ENCODE data around the gene PNMA5. TPM values are rescaled to one million over a fixed set of nuclear protein-coding genes. Genes with fewer than 3 reads are reported as not detected.
"Not testable (repeated sequence)": the region's sequence is repeated elsewhere in the genome, so short reads cannot be mapped to it uniquely, and the experiment has no call there.

PNMA5 gene
- polyA plus RNA-seq, 1 donor (not counting 4 experiments of a cell fraction or from before 2014, with no cell fraction given), result not detected

DNA sequence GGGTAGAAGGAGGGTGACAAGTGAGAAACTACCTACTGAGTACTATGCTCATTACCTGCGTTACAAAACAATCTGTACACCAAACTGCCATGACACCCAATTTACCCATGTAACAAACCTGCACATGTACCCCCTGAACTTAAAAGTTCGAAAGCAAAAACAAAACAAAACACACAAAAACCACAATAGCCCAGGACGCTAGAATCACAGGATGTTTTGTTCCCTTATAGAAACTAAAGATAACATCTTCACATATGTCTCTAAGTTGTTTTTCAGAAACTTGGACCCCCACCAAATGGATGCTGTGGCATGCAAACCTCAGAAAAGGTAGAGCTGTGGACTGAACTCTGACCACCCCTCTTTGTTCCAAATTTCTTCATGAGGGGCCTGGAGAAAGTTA, 25.2 kb upstream of the PNMA5 start:
- Histone ChIP-seq H3K27me3 (ENCODE audit: control insufficient read depth, extremely low read depth, insufficient read depth, low read length) (no peaks in the 10 kb centered on the region), H2AFZ (ENCODE audit: control insufficient read depth, low read length) (no peak overlapping the region)

DNA sequence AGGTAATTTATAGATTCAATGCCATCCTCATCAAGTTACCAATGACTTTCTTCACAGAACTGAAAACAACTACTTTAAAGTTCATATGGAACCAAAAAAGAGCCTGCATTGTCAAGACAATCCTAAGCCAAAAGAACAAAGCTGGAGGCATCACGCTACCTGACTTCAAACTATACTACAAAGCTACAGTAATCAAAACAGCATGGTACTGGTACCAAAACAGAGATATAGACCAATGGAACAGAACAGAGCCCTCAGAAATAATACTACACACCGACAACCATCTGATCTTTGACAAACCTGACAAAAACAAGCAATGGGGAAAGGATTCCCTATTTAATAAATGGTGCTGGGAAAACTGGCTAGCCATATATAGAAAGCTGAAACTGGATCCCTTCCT, 23.3 kb upstream of the PNMA5 start:
- H3K27me3 ChIP-seq (ENCODE audit: control insufficient read depth, extremely low read depth, insufficient read depth, low read length); H3K9me1 ChIP-seq (ENCODE audit: control insufficient read depth, extremely low read depth, insufficient read depth, low read length); DNase-seq (ENCODE audit: low read depth, low spot score); H3K4me2 ChIP-seq (ENCODE audit: control insufficient read depth, extremely low read depth, insufficient read depth, low read depth, low read length); H2AFZ ChIP-seq (ENCODE audit: control insufficient read depth, low read length); H3K4me1 ChIP-seq (ENCODE audit: control insufficient read depth, extremely low read depth, insufficient read depth, low read length); dilution Hi-C loops (cut with MboI; ENCODE audit: extremely low pct_ligation_motif_present, low sequenced_read_pairs); H3K79me2 ChIP-seq (ENCODE audit: control insufficient read depth, insufficient read depth, low read length); H3K27ac ChIP-seq (ENCODE audit: control insufficient read depth, insufficient read depth, low read length); H3K9ac ChIP-seq (ENCODE audit: control insufficient read depth, extremely low read depth, insufficient read depth, low read length); H3K36me3 ChIP-seq (ENCODE audit: control insufficient read depth in 2 of 2, extremely low read depth in 1 of 2, insufficient read depth in 2 of 2, low read length in 2 of 2); FAIRE-seq; H3K9me3 ChIP-seq (ENCODE audit: control insufficient read depth, low read depth, low read length); H3K4me3 ChIP-seq (ENCODE audit: control insufficient read depth in 2 of 3, extremely low read depth in 1 of 3, insufficient read depth in 2 of 3, low read depth in 1 of 3, low read length in 3 of 3); H4K20me1 ChIP-seq (ENCODE audit: control insufficient read depth, extremely low read depth, insufficient read depth, low read length): not testable (repeated sequence)

More for the DNA sequence above, 25.2 kb upstream of the PNMA5 start:
- Histone ChIP-seq H4K20me1 (ENCODE audit: control insufficient read depth, extremely low read depth, insufficient read depth, low read length) (no peaks in the 10 kb centered on the region), H3K27ac (ENCODE audit: control insufficient read depth, insufficient read depth, low read length) (no peak overlapping the region), H3K9me3 (ENCODE audit: control insufficient read depth, low read depth, low read length) (no peaks in the 10 kb centered on the region), H3K4me2 (ENCODE audit: control insufficient read depth, extremely low read depth, insufficient read depth, low read depth, low read length) (no peak overlapping the region), H3K9ac (ENCODE audit: control insufficient read depth, extremely low read depth, insufficient read depth, low read length) (no peak overlapping the region), H3K4me1 (ENCODE audit: control insufficient read depth, extremely low read depth, insufficient read depth, low read length) (no peaks in the 10 kb centered on the region), H3K79me2 (ENCODE audit: control insufficient read depth, insufficient read depth, low read length) (no peaks in the 10 kb centered on the region), H3K36me3 (ENCODE audit: control insufficient read depth in 2 of 2, extremely low read depth in 1 of 2, insufficient read depth in 2 of 2, low read length in 2 of 2) (no peaks in the 10 kb centered on the region), H3K4me3 (ENCODE audit: control insufficient read depth in 2 of 3, extremely low read depth in 1 of 3, insufficient read depth in 2 of 3, low read depth in 1 of 3, low read length in 3 of 3) (no peak overlapping the region), H3K9me1 (ENCODE audit: control insufficient read depth, extremely low read depth, insufficient read depth, low read length) (no peaks in the 10 kb centered on the region)
- dilution Hi-C loops (cut with MboI; ENCODE audit: extremely low pct_ligation_motif_present, low sequenced_read_pairs), result no loop called here
- DNase-seq (ENCODE audit: low read depth, low spot score) (no peak), FAIRE-seq (no peak)
- TF ChIP-seq EZH2 (IDR thresholded peaks at IDR 0.05; ENCODE audit: low read length), result no peak
- TF ChIP-seq, protein P1, sequence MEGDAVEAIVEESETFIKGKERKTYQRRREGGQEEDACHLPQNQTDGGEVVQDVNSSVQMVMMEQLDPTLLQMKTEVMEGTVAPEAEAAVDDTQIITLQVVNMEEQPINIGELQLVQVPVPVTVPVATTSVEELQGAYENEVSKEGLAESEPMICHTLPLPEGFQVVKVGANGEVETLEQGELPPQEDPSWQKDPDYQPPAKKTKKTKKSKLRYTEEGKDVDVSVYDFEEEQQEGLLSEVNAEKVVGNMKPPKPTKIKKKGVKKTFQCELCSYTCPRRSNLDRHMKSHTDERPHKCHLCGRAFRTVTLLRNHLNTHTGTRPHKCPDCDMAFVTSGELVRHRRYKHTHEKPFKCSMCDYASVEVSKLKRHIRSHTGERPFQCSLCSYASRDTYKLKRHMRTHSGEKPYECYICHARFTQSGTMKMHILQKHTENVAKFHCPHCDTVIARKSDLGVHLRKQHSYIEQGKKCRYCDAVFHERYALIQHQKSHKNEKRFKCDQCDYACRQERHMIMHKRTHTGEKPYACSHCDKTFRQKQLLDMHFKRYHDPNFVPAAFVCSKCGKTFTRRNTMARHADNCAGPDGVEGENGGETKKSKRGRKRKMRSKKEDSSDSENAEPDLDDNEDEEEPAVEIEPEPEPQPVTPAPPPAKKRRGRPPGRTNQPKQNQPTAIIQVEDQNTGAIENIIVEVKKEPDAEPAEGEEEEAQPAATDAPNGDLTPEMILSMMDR (optimal IDR thresholded peaks at IDR 0.05 in 1 of 3, IDR thresholded peaks at IDR 0.05 in 1 of 3, conservative IDR thresholded peaks at IDR 0.05 in 1 of 3; ENCODE audit: extremely low read depth in 1 of 3, insufficient read depth in 2 of 3, low read length in 3 of 3), result no peak

DNA sequence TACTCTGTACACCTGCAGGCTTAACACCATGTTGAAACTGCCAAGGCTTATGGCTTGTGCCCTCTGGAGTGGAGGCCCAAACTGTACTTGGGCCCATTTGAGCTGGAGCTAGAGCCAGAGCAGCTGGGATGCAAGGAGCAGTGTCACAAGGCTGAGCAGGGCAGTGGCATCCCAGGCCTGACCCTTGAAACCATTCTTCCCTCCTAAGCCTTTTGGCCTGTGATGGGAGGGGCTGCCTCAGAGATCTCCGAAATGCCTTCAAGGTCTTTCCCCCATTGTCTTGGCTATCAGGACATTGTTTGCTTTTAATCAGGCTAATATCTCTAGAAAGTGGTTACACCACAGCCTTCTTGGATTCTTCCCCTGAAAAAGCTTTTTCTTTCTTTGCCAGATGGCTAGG, 10.9 kb upstream of the PNMA5 start:
- H3K4me3 ChIP-seq (ENCODE audit: control insufficient read depth in 2 of 3, extremely low read depth in 1 of 3, insufficient read depth in 2 of 3, low read depth in 1 of 3, low read length in 3 of 3), result no peak overlapping the region
- no peaks in the 10 kb centered on the region for H3K36me3 ChIP-seq (ENCODE audit: control insufficient read depth in 2 of 2, extremely low read depth in 1 of 2, insufficient read depth in 2 of 2, low read length in 2 of 2)
- no peak overlapping the region for H3K27ac ChIP-seq (ENCODE audit: control insufficient read depth, insufficient read depth, low read length)
- no peaks in the 10 kb centered on the region for H3K9me1 ChIP-seq (ENCODE audit: control insufficient read depth, extremely low read depth, insufficient read depth, low read length)
- no peaks in the 10 kb centered on the region for H4K20me1 ChIP-seq (ENCODE audit: control insufficient read depth, extremely low read depth, insufficient read depth, low read length)
- no peaks in the 10 kb centered on the region for H3K79me2 ChIP-seq (ENCODE audit: control insufficient read depth, insufficient read depth, low read length)
- dilution Hi-C loops (cut with MboI; ENCODE audit: extremely low pct_ligation_motif_present, low sequenced_read_pairs), result no loop called here
- H2AFZ ChIP-seq (ENCODE audit: control insufficient read depth, low read length), result no peak overlapping the region
- H3K9me3 ChIP-seq (ENCODE audit: control insufficient read depth, low read depth, low read length), result no peaks in the 10 kb centered on the region
- no peaks in the 10 kb centered on the region for H3K4me1 ChIP-seq (ENCODE audit: control insufficient read depth, extremely low read depth, insufficient read depth, low read length)
- FAIRE-seq (no peak), DNase-seq (ENCODE audit: low read depth, low spot score) (no peak)
- H3K9ac ChIP-seq (ENCODE audit: control insufficient read depth, extremely low read depth, insufficient read depth, low read length), result no peak overlapping the region
- H3K4me2 ChIP-seq (ENCODE audit: control insufficient read depth, extremely low read depth, insufficient read depth, low read depth, low read length), result no peak overlapping the region
- TF ChIP-seq, protein P1 (optimal IDR thresholded peaks at IDR 0.05 in 1 of 3, IDR thresholded peaks at IDR 0.05 in 1 of 3, conservative IDR thresholded peaks at IDR 0.05 in 1 of 3; ENCODE audit: extremely low read depth in 1 of 3, insufficient read depth in 2 of 3, low read length in 3 of 3), result no peak
- TF ChIP-seq EZH2 (IDR thresholded peaks at IDR 0.05; ENCODE audit: low read length), result no peak
- H3K27me3 ChIP-seq (ENCODE audit: control insufficient read depth, extremely low read depth, insufficient read depth, low read length), result no peaks in the 10 kb centered on the region
